GM10248 (cell line): Measurements from ENCODE around the gene BCAN.
"Not testable (repeated sequence)": the region's sequence is repeated elsewhere in the genome, so short reads cannot be mapped to it uniquely, and the experiment has no call there.

ENCODE experiments used
- CTCF ChIA-PET: fragments of 300-600 bp; sonication (Branson Sonifier 250); formaldehyde crosslinking; extraction: SDS; loops from one replicate; lab custom pipeline; 2021; ENCODE audit warnings: antibody characterized with exemption; lab: Yijun Ruan, JAX
- POLR2A ChIA-PET: fragments of 350-650 bp; sonication (Branson Sonifier 250); formaldehyde crosslinking; extraction: SDS; loops from one replicate; lab custom pipeline; 2020; ENCODE audit warnings: antibody characterized with exemption; lab: Yijun Ruan, JAX
- DNase-seq: peaks from one replicate; pipeline ENCODE4 v3.0.0; 2012; ENCODE audit errors: extremely low spot score
- TF ChIP-seq, protein P1 (sequence below): IDR thresholded peaks from 2 replicates; pipeline ENCODE4 v1.5.1; 2012; ENCODE audit warnings: mild to moderate bottlenecking, low read depth; ENCODE audit errors: extremely low read depth, missing control alignments, control extremely low read depth

The BCAN gene

DNA sequence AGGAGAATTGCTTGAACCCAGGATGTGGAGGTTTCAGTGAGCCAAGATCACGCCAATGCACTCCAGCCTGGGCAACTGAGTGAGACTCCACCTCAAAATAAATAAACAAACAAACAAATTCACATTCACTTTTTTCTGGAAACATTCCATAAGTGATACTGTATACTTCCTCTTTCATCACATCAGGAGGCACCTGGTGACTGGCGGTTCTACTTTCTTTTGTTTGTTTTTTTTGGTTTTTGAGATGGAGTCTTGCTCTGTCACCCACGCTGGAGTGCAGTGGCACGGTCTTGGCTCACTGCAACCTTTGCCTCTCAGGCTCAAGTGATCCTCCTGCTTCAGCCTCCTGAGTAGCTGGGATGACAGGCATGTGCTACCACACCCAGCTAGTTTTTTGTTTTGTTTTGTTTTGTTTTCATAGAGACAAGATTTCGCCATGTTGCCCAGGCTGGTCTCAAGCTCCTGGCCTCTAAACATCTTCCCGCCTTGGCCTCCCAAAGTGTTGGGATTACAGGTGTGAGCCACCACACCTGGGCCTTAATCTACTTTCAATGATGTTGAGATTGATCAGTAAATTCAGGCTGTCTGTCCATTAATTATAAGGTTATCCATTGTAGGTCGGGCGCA is 12.0 kb upstream of the BCAN start:
- TF ChIP-seq, protein P1, sequence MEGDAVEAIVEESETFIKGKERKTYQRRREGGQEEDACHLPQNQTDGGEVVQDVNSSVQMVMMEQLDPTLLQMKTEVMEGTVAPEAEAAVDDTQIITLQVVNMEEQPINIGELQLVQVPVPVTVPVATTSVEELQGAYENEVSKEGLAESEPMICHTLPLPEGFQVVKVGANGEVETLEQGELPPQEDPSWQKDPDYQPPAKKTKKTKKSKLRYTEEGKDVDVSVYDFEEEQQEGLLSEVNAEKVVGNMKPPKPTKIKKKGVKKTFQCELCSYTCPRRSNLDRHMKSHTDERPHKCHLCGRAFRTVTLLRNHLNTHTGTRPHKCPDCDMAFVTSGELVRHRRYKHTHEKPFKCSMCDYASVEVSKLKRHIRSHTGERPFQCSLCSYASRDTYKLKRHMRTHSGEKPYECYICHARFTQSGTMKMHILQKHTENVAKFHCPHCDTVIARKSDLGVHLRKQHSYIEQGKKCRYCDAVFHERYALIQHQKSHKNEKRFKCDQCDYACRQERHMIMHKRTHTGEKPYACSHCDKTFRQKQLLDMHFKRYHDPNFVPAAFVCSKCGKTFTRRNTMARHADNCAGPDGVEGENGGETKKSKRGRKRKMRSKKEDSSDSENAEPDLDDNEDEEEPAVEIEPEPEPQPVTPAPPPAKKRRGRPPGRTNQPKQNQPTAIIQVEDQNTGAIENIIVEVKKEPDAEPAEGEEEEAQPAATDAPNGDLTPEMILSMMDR: no peak

DNA sequence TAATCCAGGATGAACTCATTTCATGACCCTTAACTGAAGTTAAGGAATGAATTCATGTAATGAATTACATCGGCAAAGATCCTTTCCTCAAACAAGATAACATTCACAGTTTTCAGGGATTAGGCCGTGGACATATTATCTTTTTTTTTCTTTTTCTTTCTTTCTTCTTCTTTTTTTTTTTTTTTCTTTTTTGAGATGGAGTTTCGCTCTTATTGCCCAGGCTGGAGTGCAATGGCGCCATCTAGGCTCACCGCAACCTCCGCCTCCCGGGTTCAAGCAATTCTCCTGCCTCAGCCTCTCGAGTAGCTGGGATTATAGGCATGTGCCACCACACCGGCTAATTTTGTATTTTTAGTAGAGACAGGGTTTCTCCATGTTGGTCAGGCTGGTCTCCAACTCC is 10.8 kb upstream of the BCAN start:
- POLR2A ChIA-PET, DNase-seq: not testable (repeated sequence)
- CTCF ChIA-PET: interaction anchor here (1.5 to 17.0 kb wide), 4 partner anchors 12 to 47 kb away, joined by 3 to 305 read pairs (median 33); no protein-coding TSS in a partner anchor

More for the DNA sequence above, 12.0 kb upstream of the BCAN start:
- DNase-seq: no peak
- ChIA-PET POLR2A (no interaction called here), CTCF (interaction anchor here (1.0 to 17.0 kb wide), 6 partner anchors 10 to 96 kb away, joined by 3 to 305 read pairs (median 8); partner anchors contain the start of gene HAPLN2)

DNA sequence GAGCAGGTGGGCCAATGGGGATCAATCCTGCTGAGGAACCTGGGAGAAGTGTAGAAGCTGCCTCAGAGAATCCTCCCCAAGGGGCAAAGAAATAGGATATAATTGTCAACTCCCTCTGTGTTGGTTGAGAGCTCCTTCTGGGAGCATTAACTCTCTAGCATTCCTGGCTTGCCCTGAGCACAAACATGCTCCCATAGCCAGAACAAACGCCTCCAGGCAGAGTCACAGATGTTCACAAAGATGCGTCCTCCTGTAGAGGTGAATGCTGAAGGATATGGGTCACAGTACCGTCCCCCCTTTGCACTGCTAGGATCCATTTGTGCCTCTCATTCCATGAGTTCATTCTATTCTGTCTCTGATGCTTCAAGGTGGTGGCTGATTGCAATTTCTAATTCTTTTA is 9.6 kb upstream of the BCAN start:
- TF ChIP-seq, protein P1: no peak
- DNase-seq: no peak
- POLR2A ChIA-PET: no interaction called here
- CTCF ChIA-PET: interaction anchor here (0.8 to 17.0 kb wide), 4 partner anchors 9 to 57 kb away, joined by 3 to 305 read pairs (median 6); no protein-coding TSS in a partner anchor

DNA sequence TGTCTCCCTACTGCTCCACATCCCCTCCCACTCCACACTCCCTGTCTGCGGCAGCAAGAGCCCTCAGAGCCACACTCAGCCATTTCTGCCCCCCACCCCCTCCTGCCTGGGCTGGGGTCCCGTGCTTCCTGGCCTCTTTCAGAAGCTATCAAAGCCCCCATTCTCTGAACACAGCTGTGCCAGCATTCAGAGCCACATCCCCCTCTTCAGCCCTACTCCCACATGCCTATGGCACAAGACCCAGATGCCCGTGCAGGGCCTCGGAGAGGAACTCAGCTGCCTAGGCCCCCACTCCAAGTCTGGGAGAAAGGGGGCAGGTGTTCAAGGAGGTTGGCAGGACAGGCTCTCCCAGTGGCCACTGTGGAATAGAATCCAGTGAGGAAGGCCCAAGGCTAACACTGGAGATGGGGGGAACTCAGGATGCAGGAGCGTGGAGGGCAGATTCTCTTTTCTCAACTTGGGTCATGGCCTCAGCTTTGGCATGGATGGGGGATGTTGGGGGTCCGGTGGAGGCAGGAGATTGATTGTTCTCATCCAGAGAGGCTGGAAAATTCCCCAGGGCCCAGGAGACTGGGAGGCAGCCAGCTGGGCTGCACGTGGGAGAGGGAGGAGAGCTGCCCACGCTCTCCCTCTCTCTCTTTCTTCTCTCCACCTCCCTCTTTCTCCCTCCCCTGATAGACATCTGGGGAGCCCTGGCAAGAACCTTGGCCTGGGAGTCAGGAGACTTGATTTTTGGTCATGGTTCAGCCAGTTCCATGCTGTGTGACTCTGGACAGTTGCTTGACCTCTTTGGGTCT is 3.5 kb upstream of the BCAN start:
- CTCF ChIA-PET: interaction anchor here (1.0 to 2.2 kb wide), 8 partner anchors 11 to 253 kb away, joined by 4 to 14 read pairs (median 4); no protein-coding TSS in a partner anchor
- TF ChIP-seq, protein P1: no peak

DNA sequence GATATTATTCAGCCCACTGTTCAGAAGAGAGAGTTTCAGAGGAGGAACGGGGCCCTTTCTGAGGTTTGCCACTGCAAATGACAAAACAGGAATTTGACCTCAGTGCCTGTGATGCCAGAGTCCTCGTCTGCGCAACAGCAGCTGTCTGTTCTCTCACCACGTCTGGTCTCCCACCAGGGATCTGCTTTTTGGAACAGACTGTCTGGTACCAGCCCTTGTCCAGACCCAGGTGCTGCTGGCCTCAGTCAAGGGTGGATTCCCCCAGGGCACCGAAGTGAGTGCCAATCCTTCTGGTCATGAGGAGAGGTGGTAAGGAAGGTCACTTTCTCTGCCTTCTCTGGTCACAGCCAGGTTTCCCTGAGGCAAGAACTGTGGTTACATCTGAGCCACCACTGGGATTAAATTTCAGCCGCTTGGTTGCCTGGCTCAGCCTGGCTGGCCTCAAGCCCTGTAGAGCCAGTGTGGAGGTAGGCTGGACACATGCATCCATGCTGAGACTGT is 2.3 kb upstream of the BCAN start:
- no peak for DNase-seq
- POLR2A ChIA-PET: no interaction called here
- TF ChIP-seq, protein P1: no peak
- CTCF ChIA-PET: interaction anchor here (0.6 to 5.0 kb wide), 7 partner anchors 12 to 254 kb away, joined by 3 to 22 read pairs (median 4); no protein-coding TSS in a partner anchor

More for the DNA sequence above, 3.5 kb upstream of the BCAN start:
- POLR2A ChIA-PET: no interaction called here
- no peak for DNase-seq

DNA sequence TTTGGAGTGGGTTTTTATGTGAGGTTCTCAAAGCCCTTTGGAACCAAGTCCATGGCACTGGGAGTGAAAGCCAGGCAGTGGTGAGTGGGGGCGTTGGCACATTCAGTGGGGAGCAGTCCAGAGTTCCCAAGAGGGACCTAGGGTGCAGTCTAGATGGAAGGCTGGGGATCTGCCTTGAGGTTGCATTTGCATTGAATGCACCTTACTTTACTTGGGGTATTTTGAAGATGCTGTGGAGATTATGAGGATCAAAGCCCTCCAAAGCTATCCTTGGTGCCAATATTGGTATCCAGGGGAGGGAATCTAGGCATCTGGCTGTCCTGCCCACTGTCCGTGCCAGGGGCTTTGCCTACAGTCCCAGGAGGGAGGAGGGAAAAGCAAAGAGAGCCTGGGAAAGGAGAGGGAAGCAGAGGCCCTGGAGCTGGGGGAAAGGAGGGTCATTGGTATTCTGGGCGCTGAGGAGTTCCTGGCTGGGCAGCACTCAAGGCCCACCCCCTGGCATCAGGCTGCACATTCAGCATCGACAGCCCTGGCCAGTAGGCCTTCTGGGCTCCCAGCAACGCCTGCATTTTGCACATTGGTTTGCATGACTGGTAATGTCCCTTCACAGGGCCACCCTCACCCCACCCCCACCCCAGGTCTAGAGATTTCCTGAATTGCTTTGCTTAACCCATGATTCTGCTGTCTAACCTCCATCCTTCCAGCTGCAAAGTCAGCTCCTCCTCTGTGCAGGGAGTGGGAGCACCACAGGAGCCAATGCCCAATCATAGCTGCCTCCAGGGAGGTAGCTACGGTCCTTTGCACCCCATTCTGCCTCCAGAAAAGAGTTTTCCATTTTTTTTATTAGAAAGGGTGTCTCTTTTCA is 843 bp upstream of the BCAN start:
- TF ChIP-seq, protein P1: no peak
- ChIA-PET POLR2A (no interaction called here), CTCF (interaction anchor here (1.2 to 5.0 kb wide), 10 partner anchors 13 to 255 kb away, joined by 5 to 38 read pairs (median 10); no protein-coding TSS in a partner anchor)
- DNase-seq: no peak
